ENCODE results near the gene C3orf18.

The C3orf18 gene

GRCh38 chr3:50567386-50568167 is at the start of gene C3orf18:
Gene C3orf18, minus strand, starts transcription at chr3:50567747. Its CDS starts 2,048 bp downstream, at chr3:50565699.
- DNase-seq (ENCODE audit: low read depth) = peak; percentile 91

GRCh38 chr3:50616770-50617095 is 49.2 kb upstream of the C3orf18 start:
- DNase-seq (ENCODE audit: low read depth) = peak; percentile 95
- peak; percentile 31; the same call in 1 of the 2 replicates for TF ChIP-seq MYC (IDR thresholded peaks at IDR 0.05; ENCODE audit: low read depth, low read length)
- peak; percentile 11 for TF ChIP-seq POLR2A (IDR thresholded peaks at IDR 0.05; ENCODE audit: extremely low read depth, insufficient read length)
- no peak for TF ChIP-seq CTCF (IDR thresholded peaks at IDR 0.05; ENCODE audit: low read depth, low read length)
- no peak; the same call in none of the 2 replicates for TF ChIP-seq MAX (IDR thresholded peaks at IDR 0.05; ENCODE audit: low read depth, low read length)
- peak overlapping the region; percentile 64 for H3K4me3 ChIP-seq (ENCODE audit: low read depth, low read length)

More at GRCh38 chr3:50567386-50568167, at the start of gene C3orf18:
- TF ChIP-seq MAX (IDR thresholded peaks at IDR 0.05; ENCODE audit: low read depth, low read length) (no peak), MYC (IDR thresholded peaks at IDR 0.05; ENCODE audit: low read depth, low read length) (no peak), POLR2A (IDR thresholded peaks at IDR 0.05; ENCODE audit: extremely low read depth, insufficient read length) (no peak), CTCF (IDR thresholded peaks at IDR 0.05; ENCODE audit: low read depth, low read length) (no peak)
- H3K4me3 ChIP-seq (ENCODE audit: low read depth, low read length) = peak within 1 kb of the TSS; percentile 40

GRCh38 chr3:50616003-50616769 is 48.6 kb upstream of the C3orf18 start:
- DNase-seq (ENCODE audit: low read depth) = peak; percentile 95
- no peak for TF ChIP-seq POLR2A (IDR thresholded peaks at IDR 0.05; ENCODE audit: extremely low read depth, insufficient read length)
- peak; percentile 11; the same call in 1 of the 2 replicates for TF ChIP-seq MYC (IDR thresholded peaks at IDR 0.05; ENCODE audit: low read depth, low read length)
- TF ChIP-seq MAX (IDR thresholded peaks at IDR 0.05; ENCODE audit: low read depth, low read length) = peak; percentile 42; the same call in 1 of the 2 replicates
- TF ChIP-seq CTCF (IDR thresholded peaks at IDR 0.05; ENCODE audit: low read depth, low read length) = peak; percentile 99
- H3K4me3 ChIP-seq (ENCODE audit: low read depth, low read length) = peak overlapping the region; percentile 64

- DNase-seq (ENCODE audit: low read depth) = no peak
- H3K4me3 ChIP-seq (ENCODE audit: low read depth, low read length) = no peak overlapping the region
- TF ChIP-seq MAX (IDR thresholded peaks at IDR 0.05; ENCODE audit: low read depth, low read length) (peak; percentile 44; the same call in 1 of the 2 replicates), POLR2A (IDR thresholded peaks at IDR 0.05; ENCODE audit: extremely low read depth, insufficient read length) (no peak)
Measured at GRCh38 chr3:50615190-50615589, 47.6 kb upstream of the C3orf18 start.

- no peak overlapping the region for H3K4me3 ChIP-seq (ENCODE audit: low read depth, low read length)
- TF ChIP-seq CTCF (IDR thresholded peaks at IDR 0.05; ENCODE audit: low read depth, low read length) (no peak), MAX (IDR thresholded peaks at IDR 0.05; ENCODE audit: low read depth, low read length) (no peak), MYC (IDR thresholded peaks at IDR 0.05; ENCODE audit: low read depth, low read length) (no peak), POLR2A (IDR thresholded peaks at IDR 0.05; ENCODE audit: extremely low read depth, insufficient read length) (no peak)
- no peak for DNase-seq (ENCODE audit: low read depth)
Measured at GRCh38 chr3:50612970-50613846, 45.7 kb upstream of the C3orf18 start.

All from NB4 (cell line).